Left cardiac atrium (tissue), 4 donors: ENCODE data around the gene GNPDA1. TPM values are rescaled to one million over a fixed set of nuclear protein-coding genes. Genes with fewer than 3 reads are reported as not detected.

Experiments used
- ATAC-seq, 2 donors: fragments of 200-7000 bp; cut with Tn5 transposase; one replicate each; pipeline ENCODE4 v1.9.1; 2020; ENCODE audit warnings: mild to moderate bottlenecking in 2 of 2, moderate library complexity in 2 of 2
- DNase-seq: peaks from one replicate; pipeline ENCODE4 v3.0.0-alpha.2; 2020
- intact Hi-C, 2 donors: fragments of 100-400 bp; cut with DNase I; formaldehyde crosslinking; loops; one replicate each; pipeline versions ENCODE4 v1.14.1 to v1.15.1; 2022 to 2023
- total RNA-seq, 2 donors: library from RNA; stranded (reverse); fragmentation: NEBNext Ultra II Directional; extraction: Animal tissue kit (Norgen Biotek cat#: 25700); gene quantifications; one replicate each; pipeline ENCODE4 v1.2.1, GENCODE V29; 2021
- donor health status: DM: no; HTN: yes; CAD: no.
- donor health status: DM: no; HTN: yes; CAD: no; lungs with severe emphysema.
- donor health status: DM: yes; HTN: yes; CAD: no.
- donor health status: Dilated cardiomyopathy.

The GNPDA1 gene
- total RNA-seq, 2 donors from 2014 or later, result 17.3 to 25.7 TPM

- ATAC-seq (no peak), DNase-seq (no peak)
- intact Hi-C loops, result no loop called here
Observed at GRCh38 chr5:142032150-142032549, 19.3 kb upstream of the GNPDA1 start.

- intact Hi-C loops, result no loop called here
- ATAC-seq (no peak), DNase-seq (no peak)
Observed at GRCh38 chr5:142025637-142026036, 12.8 kb upstream of the GNPDA1 start.

GRCh38 chr5:142024771-142025304 lies 12.0 kb upstream of the GNPDA1 start:
- ATAC-seq, result peak; percentile 100
- intact Hi-C loops, result no loop called here
- DNase-seq, result peak; percentile 92

- ATAC-seq, result no peak
- no peak for DNase-seq
- intact Hi-C loops, result no loop called here
Observed at GRCh38 chr5:142023836-142024235, 11.0 kb upstream of the GNPDA1 start.

DNA sequence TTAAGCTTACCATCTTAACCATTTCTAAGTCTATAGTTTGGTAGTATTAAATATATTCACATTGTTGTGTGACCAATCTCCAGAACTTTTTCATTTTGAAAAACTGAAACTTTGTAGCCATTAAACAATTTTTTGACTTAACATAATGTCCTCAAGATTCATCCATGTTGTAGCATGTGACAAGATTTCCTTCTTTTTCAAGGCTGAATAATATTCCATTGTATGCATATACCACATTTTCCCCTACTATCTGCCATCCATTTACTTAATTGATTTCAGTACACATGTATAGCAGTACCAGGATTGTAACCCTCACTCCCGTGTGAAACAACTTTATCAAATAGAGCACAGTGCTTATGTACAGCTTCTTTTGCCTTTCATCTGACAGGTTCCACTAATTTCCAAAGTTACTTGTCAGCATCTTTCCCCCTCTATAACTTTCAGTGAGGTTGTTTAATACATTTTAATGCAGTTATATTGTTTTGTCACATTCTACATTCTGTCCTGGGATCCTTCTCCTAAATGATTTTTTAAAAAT lies 7.4 kb upstream of the GNPDA1 start:
- ATAC-seq (no peak), DNase-seq (no peak)
- intact Hi-C loops, result no loop called here

GRCh38 chr5:142017832-142018427 lies 5.1 kb upstream of the GNPDA1 start:
- intact Hi-C loops, result loop anchor here in 1 of 2 donors (5.0 kb wide), 1 partner anchor 89 kb away; the partner anchor contains the start of gene NDFIP1
- DNase-seq (no peak), ATAC-seq (no peak)

- intact Hi-C loops, result loop anchor here in 1 of 2 donors (5.0 kb wide), 1 partner anchor 91 kb away; the partner anchor contains the start of gene NDFIP1
- DNase-seq (no peak), ATAC-seq (no peak)
Observed at GRCh38 chr5:142016556-142016955, 3.7 kb upstream of the GNPDA1 start.

GRCh38 chr5:142015781-142016533 lies 3.1 kb upstream of the GNPDA1 start:
- intact Hi-C loops, result loop anchor here in 1 of 2 donors (5.0 kb wide), 1 partner anchor 91 kb away; the partner anchor contains the start of gene NDFIP1
- DNase-seq (no peak), ATAC-seq (no peak)

- peak in 1 of 2 donors; percentile 21 for ATAC-seq
- DNase-seq, result no peak
- intact Hi-C loops, result loop anchor here (5.0 kb wide), 3 partner anchors 92 to 127 kb away; partner anchors contain the start of gene NDFIP1 (in 1 of the 2)
Observed at GRCh38 chr5:142014911-142015584, 2.2 kb upstream of the GNPDA1 start.

GRCh38 chr5:142013734-142014521 lies 1.1 kb upstream of the GNPDA1 start:
- ATAC-seq, result peak in 1 of 2 donors; percentile 45
- intact Hi-C loops, result loop anchor here (5.0 kb wide), 2 partner anchors 123 to 128 kb away; no protein-coding TSS in a partner anchor
- peak; percentile 60 for DNase-seq

- peak; percentile 58 for DNase-seq
- intact Hi-C loops, result loop anchor here (5.0 kb wide), 2 partner anchors 125 to 130 kb away; no protein-coding TSS in a partner anchor
Observed at GRCh38 chr5:142012186-142012785, 541 bp downstream of the GNPDA1 start.

GRCh38 chr5:142011572-142012185 lies 1.1 kb downstream of the GNPDA1 start:
- ATAC-seq (no peak), DNase-seq (no peak)
- intact Hi-C loops, result loop anchor here (5.0 kb wide), 2 partner anchors 126 to 131 kb away; no protein-coding TSS in a partner anchor

More at GRCh38 chr5:142012186-142012785, 541 bp downstream of the GNPDA1 start:
- ATAC-seq, result peak; percentile 42 to 44

GRCh38 chr5:142009886-142010285 lies 2.9 kb downstream of the GNPDA1 start:
- DNase-seq, result no peak
- ATAC-seq, result no peak
- intact Hi-C loops, result loop anchor here (5.0 kb wide), 2 partner anchors 127 to 132 kb away; no protein-coding TSS in a partner anchor

GRCh38 chr5:142008813-142009212 lies 4.0 kb downstream of the GNPDA1 start:
- ATAC-seq (no peak), DNase-seq (no peak)
- intact Hi-C loops, result no loop called here

DNA sequence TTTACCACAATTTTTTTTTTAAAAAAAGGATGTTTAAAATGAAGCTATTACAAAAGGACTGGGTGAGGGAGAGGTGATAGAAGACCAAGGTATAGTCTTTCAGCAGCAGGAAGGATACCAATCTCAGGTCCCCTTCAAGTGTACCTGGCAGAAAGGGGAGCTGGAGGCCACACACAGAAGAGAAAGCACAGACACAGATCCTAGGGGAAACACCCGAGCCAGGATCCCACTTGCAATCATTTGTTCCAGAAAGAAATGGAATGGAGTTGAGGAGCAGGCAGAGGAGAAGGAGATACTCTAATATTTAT lies 5.6 kb downstream of the GNPDA1 start:
- ATAC-seq (no peak), DNase-seq (no peak)
- intact Hi-C loops, result no loop called here

GRCh38 chr5:142006363-142007236 lies 6.2 kb downstream of the GNPDA1 start:
- intact Hi-C loops, result no loop called here
- DNase-seq, result no peak
- ATAC-seq, result peak in 1 of 2 donors; percentile 14
